ENCODE results near the gene TMF1.

The TMF1 gene

DNA sequence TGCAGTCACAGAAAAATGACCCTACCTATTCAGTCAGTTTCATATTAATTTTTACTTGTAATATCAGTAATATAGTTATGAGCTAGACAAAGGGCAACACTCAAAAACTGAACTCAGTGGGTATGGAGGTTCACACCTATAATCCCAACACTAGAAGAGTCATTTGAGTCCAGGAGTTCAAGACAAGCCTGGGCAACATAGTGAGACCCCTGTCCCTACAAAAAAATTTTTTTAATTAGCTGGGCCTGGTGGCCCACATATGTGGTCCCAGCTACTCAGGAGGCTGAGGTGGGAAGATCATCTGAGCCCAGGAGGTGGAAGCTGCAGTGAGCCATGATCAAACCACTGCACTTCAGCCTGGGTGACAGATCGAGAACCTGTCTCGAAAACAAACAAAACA lies 3.1 kb downstream of the TMF1 start:
- Histone ChIP-seq H4K20me1 (ENCODE audit: insufficient read depth, low read length) (no peaks in the 10 kb centered on the region), H3K79me2 (ENCODE audit: low read length) (peaks cover 60% of the 10 kb centered on the region), H2AFZ (ENCODE audit: low read length) (no peak overlapping the region), H3K27ac (ENCODE audit: low read length) (no peak overlapping the region), H3K36me3 (replicated peaks; ENCODE audit: insufficient read depth, low read length) (peaks cover 14% of the 10 kb centered on the region), H3K27me3 (replicated peaks; ENCODE audit: insufficient read depth, low read length) (no peaks in the 10 kb centered on the region), H3K9me2 (replicated peaks; ENCODE audit: insufficient read depth, low read length) (no peaks in the 10 kb centered on the region), H3K9ac (ENCODE audit: low read length) (no peak overlapping the region), H3K9me3 (replicated peaks; ENCODE audit: insufficient read depth, low read length) (no peaks in the 10 kb centered on the region), H3K4me1 (ENCODE audit: low read length) (0 out of 2 replicates have a peak, but pooled peaks cover 6% of the 10 kb centered on the region), H3F3A (ENCODE audit: insufficient read depth, low read length) (no peaks in the 10 kb centered on the region; the same call in 1 of the 2 replicates), H3K4me2 (ENCODE audit: low read depth, low read length) (no peak overlapping the region), H3K4me3 (ENCODE audit: low read length) (no peak overlapping the region)
- TF ChIP-seq EZH2phosphoT487 (IDR thresholded peaks at IDR 0.05; ENCODE audit: low read length): no peak
- TF ChIP-seq EZH2 (optimal IDR thresholded peaks at IDR 0.05; ENCODE audit: low read depth, low read length): no peak
- TF ChIP-seq, protein P1, sequence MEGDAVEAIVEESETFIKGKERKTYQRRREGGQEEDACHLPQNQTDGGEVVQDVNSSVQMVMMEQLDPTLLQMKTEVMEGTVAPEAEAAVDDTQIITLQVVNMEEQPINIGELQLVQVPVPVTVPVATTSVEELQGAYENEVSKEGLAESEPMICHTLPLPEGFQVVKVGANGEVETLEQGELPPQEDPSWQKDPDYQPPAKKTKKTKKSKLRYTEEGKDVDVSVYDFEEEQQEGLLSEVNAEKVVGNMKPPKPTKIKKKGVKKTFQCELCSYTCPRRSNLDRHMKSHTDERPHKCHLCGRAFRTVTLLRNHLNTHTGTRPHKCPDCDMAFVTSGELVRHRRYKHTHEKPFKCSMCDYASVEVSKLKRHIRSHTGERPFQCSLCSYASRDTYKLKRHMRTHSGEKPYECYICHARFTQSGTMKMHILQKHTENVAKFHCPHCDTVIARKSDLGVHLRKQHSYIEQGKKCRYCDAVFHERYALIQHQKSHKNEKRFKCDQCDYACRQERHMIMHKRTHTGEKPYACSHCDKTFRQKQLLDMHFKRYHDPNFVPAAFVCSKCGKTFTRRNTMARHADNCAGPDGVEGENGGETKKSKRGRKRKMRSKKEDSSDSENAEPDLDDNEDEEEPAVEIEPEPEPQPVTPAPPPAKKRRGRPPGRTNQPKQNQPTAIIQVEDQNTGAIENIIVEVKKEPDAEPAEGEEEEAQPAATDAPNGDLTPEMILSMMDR (IDR thresholded peaks at IDR 0.05; ENCODE audit: low read length): no peak
- no peak for DNase-seq

DNA sequence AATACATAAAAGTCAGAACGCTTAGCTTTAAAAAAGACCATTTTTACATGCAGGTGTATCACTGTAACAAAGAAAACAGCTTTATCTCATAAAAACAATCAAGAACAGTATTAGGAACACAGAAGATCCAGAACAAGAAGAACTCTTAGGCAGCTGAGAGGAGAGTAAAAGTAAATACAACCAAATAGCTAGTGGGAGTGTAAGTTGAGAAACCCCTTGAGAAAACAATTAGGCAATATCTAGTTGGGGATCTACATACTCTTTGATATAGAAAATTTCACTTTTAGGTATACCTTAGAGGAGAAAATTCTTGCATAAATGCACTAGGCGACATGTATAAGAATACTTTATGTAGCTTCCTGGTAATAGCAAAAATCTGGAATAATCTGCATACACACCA lies 7.5 kb downstream of the TMF1 start:
- no peaks in the 10 kb centered on the region for H3K9me2 ChIP-seq (replicated peaks; ENCODE audit: insufficient read depth, low read length)
- no peak for DNase-seq
- H3K4me3 ChIP-seq (ENCODE audit: low read length): no peak overlapping the region
- H3K27ac ChIP-seq (ENCODE audit: low read length): no peak overlapping the region
- no peak overlapping the region for H3K4me2 ChIP-seq (ENCODE audit: low read depth, low read length)
- H3F3A ChIP-seq (ENCODE audit: insufficient read depth, low read length): no peaks in the 10 kb centered on the region
- no peaks in the 10 kb centered on the region for H3K27me3 ChIP-seq (replicated peaks; ENCODE audit: insufficient read depth, low read length)
- H3K4me1 ChIP-seq (ENCODE audit: low read length): no peaks in the 10 kb centered on the region
- H3K79me2 ChIP-seq (ENCODE audit: low read length): peaks cover 35% of the 10 kb centered on the region
- no peaks in the 10 kb centered on the region for H3K9me3 ChIP-seq (replicated peaks; ENCODE audit: insufficient read depth, low read length)
- no peak overlapping the region for H2AFZ ChIP-seq (ENCODE audit: low read length)
- H4K20me1 ChIP-seq (ENCODE audit: insufficient read depth, low read length): no peaks in the 10 kb centered on the region
- peaks cover 15% of the 10 kb centered on the region for H3K36me3 ChIP-seq (replicated peaks; ENCODE audit: insufficient read depth, low read length)
- H3K9ac ChIP-seq (ENCODE audit: low read length): no peak overlapping the region
- TF ChIP-seq EZH2phosphoT487 (IDR thresholded peaks at IDR 0.05; ENCODE audit: low read length): no peak
- TF ChIP-seq EZH2 (optimal IDR thresholded peaks at IDR 0.05; ENCODE audit: low read depth, low read length): no peak
- TF ChIP-seq, protein P1 (IDR thresholded peaks at IDR 0.05; ENCODE audit: low read length): no peak

DNA sequence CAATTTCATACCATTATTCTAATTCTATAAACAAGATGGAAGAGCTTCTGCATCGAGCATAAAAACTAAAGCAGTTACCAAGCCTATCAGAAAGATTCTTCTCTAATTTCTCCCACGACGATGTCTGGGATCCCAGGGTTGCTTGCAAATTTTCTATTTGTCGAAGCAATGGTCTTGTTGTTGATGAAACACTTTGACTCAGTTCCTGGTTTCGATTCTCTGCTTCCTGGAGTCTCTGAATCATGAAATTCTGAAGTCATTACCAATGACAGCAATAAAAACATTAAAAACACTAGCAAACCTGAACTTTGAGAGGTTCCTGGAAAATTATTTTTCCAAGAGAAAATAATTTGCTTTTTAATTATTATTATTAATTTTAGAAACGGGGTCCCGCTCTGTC lies 18.7 kb downstream of the TMF1 start:
- Histone ChIP-seq H3K79me2 (ENCODE audit: low read length) (no peaks in the 10 kb centered on the region), H3F3A (ENCODE audit: insufficient read depth, low read length) (no peaks in the 10 kb centered on the region), H3K9me3 (replicated peaks; ENCODE audit: insufficient read depth, low read length) (no peaks in the 10 kb centered on the region), H4K20me1 (ENCODE audit: insufficient read depth, low read length) (no peaks in the 10 kb centered on the region), H3K27ac (ENCODE audit: low read length) (no peak overlapping the region), H2AFZ (ENCODE audit: low read length) (no peak overlapping the region), H3K4me2 (ENCODE audit: low read depth, low read length) (no peak overlapping the region), H3K9me2 (replicated peaks; ENCODE audit: insufficient read depth, low read length) (no peaks in the 10 kb centered on the region), H3K4me3 (ENCODE audit: low read length) (no peak overlapping the region), H3K27me3 (replicated peaks; ENCODE audit: insufficient read depth, low read length) (no peaks in the 10 kb centered on the region), H3K4me1 (ENCODE audit: low read length) (no peaks in the 10 kb centered on the region), H3K36me3 (replicated peaks; ENCODE audit: insufficient read depth, low read length) (peaks cover 24% of the 10 kb centered on the region), H3K9ac (ENCODE audit: low read length) (no peak overlapping the region)
- DNase-seq: no peak
- TF ChIP-seq, protein P1 (IDR thresholded peaks at IDR 0.05; ENCODE audit: low read length): no peak
